Activated T-cell treated with anti-CD3 and anti-CD28 coated beads, Interleukin-2, amount 50 U/mL, for 72 hours (primary cell): ENCODE measurements around the gene MYBBP1A. TPM values are rescaled to one million over a fixed set of nuclear protein-coding genes. Genes with fewer than 3 reads are reported as not detected.

Experiments used
- ATAC-seq, 2 donors: fragments of 150-1000 bp; cut with Tn5 transposase; replicated peaks in 1 of 2; 2 replicates each; pipeline ENCODE4 v1.10.0; 2021; ENCODE audit warnings: moderate library complexity in 2 of 2, mild to moderate bottlenecking in 1 of 2
- DNase-seq, 2 donors: peaks; one replicate each; pipeline ENCODE4 v3.0.0; 2021 to 2022; ENCODE audit warnings: mixed read lengths in 1 of 2
- H3K27ac Mint-ChIP-seq: one replicate; pipeline ENCODE4 v1.8.0; 2022; ENCODE audit warnings: mild to moderate bottlenecking, moderate library complexity, mixed read lengths
- H3K27me3 Mint-ChIP-seq: one replicate; pipeline ENCODE4 v1.8.0; 2022; ENCODE audit warnings: low read depth, mixed read lengths
- H3K36me3 Mint-ChIP-seq, 2 donors: one replicate each; pipeline ENCODE4 v1.8.0; 2022; ENCODE audit warnings: mixed read lengths in 2 of 2, mild to moderate bottlenecking in 1 of 2; ENCODE audit not compliant: insufficient read depth in 2 of 2
- H3K4me1 Mint-ChIP-seq: one replicate; pipeline ENCODE4 v1.8.0; 2022; ENCODE audit warnings: low read depth, mixed read lengths
- H3K4me3 Mint-ChIP-seq, 2 donors: one replicate each; pipeline ENCODE4 v1.8.0; 2022; ENCODE audit warnings: mild to moderate bottlenecking in 2 of 2, mixed read lengths in 2 of 2, moderate library complexity in 2 of 2
- H3K9me3 Mint-ChIP-seq, 2 donors: one replicate each; pipeline ENCODE4 v1.8.0; 2022; ENCODE audit warnings: mixed read lengths in 2 of 2
- total RNA-seq, 2 donors: library from RNA; stranded (reverse); gene quantifications; one replicate each; pipeline ENCODE4 v1.2.3, GENCODE V29; 2022

The MYBBP1A gene
- total RNA-seq, 2 donors from 2014 or later = 44.5 to 55.7 TPM

- H3K9me3 Mint-ChIP-seq = no peaks in the 10 kb centered on the region
- peaks cover 3 to 6% of the 10 kb centered on the region in 2 donors for H3K36me3 Mint-ChIP-seq
- ATAC-seq (no peak), DNase-seq (no peak)
- no peak overlapping the region for H3K4me3 Mint-ChIP-seq
- H3K27ac Mint-ChIP-seq = no peak overlapping the region
- H3K4me1 Mint-ChIP-seq = peaks cover 16% of the 10 kb centered on the region
- no peaks in the 10 kb centered on the region for H3K27me3 Mint-ChIP-seq
Observed at GRCh38 chr17:4548721-4549531, 6.3 kb downstream of the MYBBP1A start.

- ATAC-seq (no peak), DNase-seq (no peak)
- no peaks in the 10 kb centered on the region for H3K27me3 Mint-ChIP-seq
- peaks cover 3 to 6% of the 10 kb centered on the region in 2 donors for H3K36me3 Mint-ChIP-seq
- no peak overlapping the region for H3K4me3 Mint-ChIP-seq
- no peaks in the 10 kb centered on the region for H3K9me3 Mint-ChIP-seq
- peaks cover 7% of the 10 kb centered on the region for H3K4me1 Mint-ChIP-seq
- H3K27ac Mint-ChIP-seq = no peak overlapping the region
Observed at GRCh38 chr17:4548061-4548461, 7.1 kb downstream of the MYBBP1A start.

GRCh38 chr17:4547118-4547906 is 7.9 kb downstream of the MYBBP1A start:
- ATAC-seq (no peak), DNase-seq (no peak)
- H3K4me3 Mint-ChIP-seq = no peak overlapping the region
- H3K4me1 Mint-ChIP-seq = peaks cover 7% of the 10 kb centered on the region
- no peak overlapping the region for H3K27ac Mint-ChIP-seq
- peaks cover 3 to 7% of the 10 kb centered on the region in 2 donors for H3K36me3 Mint-ChIP-seq
- no peaks in the 10 kb centered on the region for H3K27me3 Mint-ChIP-seq
- no peaks in the 10 kb centered on the region for H3K9me3 Mint-ChIP-seq

GRCh38 chr17:4545217-4545951 is 9.8 kb downstream of the MYBBP1A start:
- Mint-ChIP-seq H3K4me1 (no peaks in the 10 kb centered on the region), H3K27me3 (no peaks in the 10 kb centered on the region), H3K27ac (no peak overlapping the region), H3K4me3 (no peak overlapping the region), H3K9me3 (no peaks in the 10 kb centered on the region), H3K36me3 (peaks cover 0 to 6% of the 10 kb centered on the region in 2 donors)
- ATAC-seq = no peak
- DNase-seq = no peak

GRCh38 chr17:4544951-4545216 is 10.3 kb downstream of the MYBBP1A start:
- Mint-ChIP-seq H3K4me3 (no peak overlapping the region), H3K36me3 (peaks cover 0 to 7% of the 10 kb centered on the region in 2 donors), H3K4me1 (no peaks in the 10 kb centered on the region), H3K27ac (no peak overlapping the region), H3K9me3 (no peaks in the 10 kb centered on the region), H3K27me3 (no peaks in the 10 kb centered on the region)
- no peak for DNase-seq
- ATAC-seq = no peak

GRCh38 chr17:4544135-4544950 is 10.8 kb downstream of the MYBBP1A start:
- no peaks in the 10 kb centered on the region for H3K9me3 Mint-ChIP-seq
- H3K4me1 Mint-ChIP-seq = no peaks in the 10 kb centered on the region
- no peak overlapping the region for H3K4me3 Mint-ChIP-seq
- H3K36me3 Mint-ChIP-seq = peaks cover 0 to 10% of the 10 kb centered on the region in 2 donors
- H3K27me3 Mint-ChIP-seq = no peaks in the 10 kb centered on the region
- no peak overlapping the region for H3K27ac Mint-ChIP-seq
- ATAC-seq (no peak), DNase-seq (no peak)

GRCh38 chr17:4543557-4544026 is 11.6 kb downstream of the MYBBP1A start:
- ATAC-seq (no peak), DNase-seq (no peak)
- Mint-ChIP-seq H3K4me1 (no peaks in the 10 kb centered on the region), H3K9me3 (no peaks in the 10 kb centered on the region), H3K36me3 (peaks cover 0 to 10% of the 10 kb centered on the region in 2 donors), H3K27ac (no peak overlapping the region), H3K27me3 (no peaks in the 10 kb centered on the region), H3K4me3 (no peak overlapping the region)

GRCh38 chr17:4542726-4543191 is 12.4 kb downstream of the MYBBP1A start:
- Mint-ChIP-seq H3K27ac (no peak overlapping the region), H3K36me3 (peaks cover 0 to 10% of the 10 kb centered on the region in 2 donors), H3K27me3 (no peaks in the 10 kb centered on the region), H3K4me3 (no peak overlapping the region), H3K9me3 (no peaks in the 10 kb centered on the region), H3K4me1 (no peaks in the 10 kb centered on the region)
- ATAC-seq (no peak), DNase-seq (no peak)

GRCh38 chr17:4542003-4542725 is 13.0 kb downstream of the MYBBP1A start:
- DNase-seq (no peak), ATAC-seq (no peak)
- Mint-ChIP-seq H3K36me3 (peaks cover 0 to 10% of the 10 kb centered on the region in 2 donors), H3K4me1 (no peaks in the 10 kb centered on the region), H3K27ac (no peak overlapping the region), H3K27me3 (no peaks in the 10 kb centered on the region), H3K9me3 (no peaks in the 10 kb centered on the region), H3K4me3 (no peak overlapping the region)

GRCh38 chr17:4541328-4542002 is 13.7 kb downstream of the MYBBP1A start:
- no peak overlapping the region for H3K4me3 Mint-ChIP-seq
- no peaks in the 10 kb centered on the region for H3K9me3 Mint-ChIP-seq
- no peak for ATAC-seq
- H3K27ac Mint-ChIP-seq = no peak overlapping the region
- no peaks in the 10 kb centered on the region for H3K27me3 Mint-ChIP-seq
- no peak for DNase-seq
- peaks cover 0 to 10% of the 10 kb centered on the region in 2 donors for H3K36me3 Mint-ChIP-seq
- H3K4me1 Mint-ChIP-seq = no peaks in the 10 kb centered on the region

GRCh38 chr17:4540687-4541327 is 14.4 kb downstream of the MYBBP1A start:
- Mint-ChIP-seq H3K4me1 (no peaks in the 10 kb centered on the region), H3K36me3 (peaks cover 0 to 10% of the 10 kb centered on the region in 2 donors), H3K27ac (no peak overlapping the region), H3K9me3 (no peaks in the 10 kb centered on the region), H3K27me3 (no peaks in the 10 kb centered on the region), H3K4me3 (no peak overlapping the region)
- no peak for DNase-seq
- ATAC-seq = no peak
